ENCODE data around the gene ADSS1.
A peak's percentile ranks its signal among the peaks of the same experiment; 100 is the strongest.

The ADSS1 gene

DNA sequence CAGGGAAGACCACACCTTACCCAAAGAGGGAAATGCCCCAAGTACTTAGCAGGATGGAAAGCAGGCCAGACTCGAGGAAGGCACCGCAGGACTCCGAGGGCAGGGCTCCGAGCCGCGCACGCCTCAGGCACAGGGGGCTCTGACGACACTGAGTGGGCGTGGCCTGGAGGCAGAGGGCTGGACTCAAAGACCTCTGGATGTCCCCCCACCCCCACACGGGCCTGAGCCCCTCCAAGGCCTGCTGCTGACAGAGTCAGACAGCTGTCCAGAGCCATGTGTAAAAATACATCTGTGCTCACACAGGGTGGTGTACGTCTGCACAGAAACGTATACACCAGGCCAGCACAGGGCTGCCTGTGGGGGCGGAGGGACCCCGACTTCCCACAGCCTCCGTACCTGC lies 70.1 kb downstream of the ADSS1 start:
- H3K4me1 ChIP-seq (ENCODE audit: control insufficient read depth in 1 of 2, insufficient read depth in 1 of 2, low read depth in 1 of 2, low read length in 1 of 2): peaks cover 18 to 25% of the 10 kb centered on the region in 2 experiments
- H3K4me3 ChIP-seq (ENCODE audit: low read depth in 1 of 2, low read length in 1 of 2): peak overlapping the region; percentile 80 to 88
- TF ChIP-seq, protein P1, sequence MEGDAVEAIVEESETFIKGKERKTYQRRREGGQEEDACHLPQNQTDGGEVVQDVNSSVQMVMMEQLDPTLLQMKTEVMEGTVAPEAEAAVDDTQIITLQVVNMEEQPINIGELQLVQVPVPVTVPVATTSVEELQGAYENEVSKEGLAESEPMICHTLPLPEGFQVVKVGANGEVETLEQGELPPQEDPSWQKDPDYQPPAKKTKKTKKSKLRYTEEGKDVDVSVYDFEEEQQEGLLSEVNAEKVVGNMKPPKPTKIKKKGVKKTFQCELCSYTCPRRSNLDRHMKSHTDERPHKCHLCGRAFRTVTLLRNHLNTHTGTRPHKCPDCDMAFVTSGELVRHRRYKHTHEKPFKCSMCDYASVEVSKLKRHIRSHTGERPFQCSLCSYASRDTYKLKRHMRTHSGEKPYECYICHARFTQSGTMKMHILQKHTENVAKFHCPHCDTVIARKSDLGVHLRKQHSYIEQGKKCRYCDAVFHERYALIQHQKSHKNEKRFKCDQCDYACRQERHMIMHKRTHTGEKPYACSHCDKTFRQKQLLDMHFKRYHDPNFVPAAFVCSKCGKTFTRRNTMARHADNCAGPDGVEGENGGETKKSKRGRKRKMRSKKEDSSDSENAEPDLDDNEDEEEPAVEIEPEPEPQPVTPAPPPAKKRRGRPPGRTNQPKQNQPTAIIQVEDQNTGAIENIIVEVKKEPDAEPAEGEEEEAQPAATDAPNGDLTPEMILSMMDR (IDR thresholded peaks at IDR 0.05): no peak
- H3K27ac ChIP-seq: peak overlapping the region; percentile 81
- peaks cover 35% of the 10 kb centered on the region for H3K36me3 ChIP-seq
- no peaks in the 10 kb centered on the region for H3K9me3 ChIP-seq
- peaks cover 33% of the 10 kb centered on the region for H3K27me3 ChIP-seq

- Histone ChIP-seq H3K4me3 (ENCODE audit: low read depth in 1 of 2, low read length in 1 of 2) (peak overlapping the region; percentile 80 to 88), H3K4me1 (ENCODE audit: control insufficient read depth in 1 of 2, insufficient read depth in 1 of 2, low read depth in 1 of 2, low read length in 1 of 2) (peaks cover 18 to 25% of the 10 kb centered on the region in 2 experiments)
Measured at GRCh38 chr14:104794631-104794992, 70.6 kb downstream of the ADSS1 start.

GRCh38 chr14:104794993-104795780 lies 71.2 kb downstream of the ADSS1 start, which contains the start of gene AKT1:
Gene AKT1, minus strand, starts transcription at chr14:104795748. Its CDS starts 3,105 bp downstream, at chr14:104792643.
- peaks cover 44% of the 10 kb centered on the region for H3K27me3 ChIP-seq
- H3K9me3 ChIP-seq: no peaks in the 10 kb centered on the region
- H3K4me1 ChIP-seq (ENCODE audit: control insufficient read depth in 1 of 2, insufficient read depth in 1 of 2, low read depth in 1 of 2, low read length in 1 of 2): peaks cover 20 to 30% of the 10 kb centered on the region in 2 experiments
- peak within 1 kb of the TSS; percentile 81 for H3K27ac ChIP-seq
- TF ChIP-seq, protein P1 (IDR thresholded peaks at IDR 0.05): no peak
- H3K36me3 ChIP-seq: peaks cover 24% of the 10 kb centered on the region
- peak within 1 kb of the TSS; percentile 80 to 88 for H3K4me3 ChIP-seq (ENCODE audit: low read depth in 1 of 2, low read length in 1 of 2)

More at GRCh38 chr14:104794631-104794992, 70.6 kb downstream of the ADSS1 start:
- TF ChIP-seq, protein P1 (IDR thresholded peaks at IDR 0.05): no peak
- Histone ChIP-seq H3K9me3 (no peaks in the 10 kb centered on the region), H3K27ac (peak overlapping the region; percentile 81), H3K27me3 (peaks cover 38% of the 10 kb centered on the region), H3K36me3 (peaks cover 30% of the 10 kb centered on the region)

- TF ChIP-seq, protein P1 (IDR thresholded peaks at IDR 0.05): no peak
- H3K27ac ChIP-seq: peak overlapping the region; percentile 61
- H3K4me1 ChIP-seq (ENCODE audit: control insufficient read depth in 1 of 2, insufficient read depth in 1 of 2, low read depth in 1 of 2, low read length in 1 of 2): peaks cover 23 to 33% of the 10 kb centered on the region in 2 experiments
Measured at GRCh38 chr14:104795781-104796686, 72.0 kb downstream of the ADSS1 start.

GRCh38 chr14:104796687-104797081 lies 72.7 kb downstream of the ADSS1 start:
- no peak overlapping the region for H3K4me3 ChIP-seq (ENCODE audit: low read depth in 1 of 2, low read length in 1 of 2)
- no peaks in the 10 kb centered on the region for H3K9me3 ChIP-seq
- peaks cover 30 to 40% of the 10 kb centered on the region in 2 experiments for H3K4me1 ChIP-seq (ENCODE audit: control insufficient read depth in 1 of 2, insufficient read depth in 1 of 2, low read depth in 1 of 2, low read length in 1 of 2)
- H3K27me3 ChIP-seq: peaks cover 56% of the 10 kb centered on the region
- H3K36me3 ChIP-seq: peaks cover 9% of the 10 kb centered on the region
- H3K27ac ChIP-seq: no peak overlapping the region
- TF ChIP-seq, protein P1 (IDR thresholded peaks at IDR 0.05): no peak

More at GRCh38 chr14:104795781-104796686, 72.0 kb downstream of the ADSS1 start:
- Histone ChIP-seq H3K36me3 (peaks cover 15% of the 10 kb centered on the region), H3K27me3 (peaks cover 50% of the 10 kb centered on the region), H3K4me3 (ENCODE audit: low read depth in 1 of 2, low read length in 1 of 2) (peak overlapping the region; percentile 56 to 66), H3K9me3 (no peaks in the 10 kb centered on the region)
